Fibroblast of upper back skin (primary cell): Measurements from ENCODE around the gene CHTF8.

Experiments
- DNase-seq: peaks from one replicate; pipeline ENCODE4 v3.0.0-alpha.2; 2013

CHTF8 gene

GRCh38 chr16:69084289-69084688, 48.1 kb downstream of the CHTF8 start:
- peak; percentile 69 for DNase-seq

DNA sequence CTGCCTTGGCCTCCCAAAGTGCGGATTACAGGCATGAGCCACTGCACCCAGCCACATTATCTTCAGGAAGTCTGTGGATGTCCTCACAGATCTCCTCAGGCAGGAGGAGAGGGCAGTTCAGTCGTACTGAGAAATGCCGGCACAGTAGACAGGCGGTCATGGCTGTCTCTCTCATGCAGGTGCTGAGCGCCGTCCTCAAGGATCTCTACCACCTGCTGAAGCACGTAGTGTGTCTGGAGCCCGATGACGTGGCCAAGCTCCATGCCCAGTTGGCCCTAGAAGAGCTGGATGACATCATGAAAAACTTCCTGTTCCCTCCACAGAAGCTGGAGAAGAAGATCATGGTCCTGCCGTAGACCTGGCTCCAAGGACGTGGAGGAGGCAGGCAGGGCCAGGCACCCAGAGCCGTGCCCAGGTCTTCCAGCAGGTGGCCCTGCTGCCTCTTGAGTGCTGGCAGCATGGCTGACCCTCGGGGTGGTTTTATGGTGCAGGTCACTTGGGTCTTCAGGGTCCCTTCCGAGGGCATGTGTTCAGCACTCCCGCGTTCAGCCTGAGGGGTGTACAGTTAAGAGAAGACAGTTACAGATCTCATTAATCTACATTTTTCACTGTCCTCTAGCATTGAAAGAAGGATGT, 49.0 kb downstream of the CHTF8 start:
- DNase-seq: no peak

GRCh38 chr16:69079697-69080096, 52.7 kb downstream of the CHTF8 start:
- no peak for DNase-seq

DNA sequence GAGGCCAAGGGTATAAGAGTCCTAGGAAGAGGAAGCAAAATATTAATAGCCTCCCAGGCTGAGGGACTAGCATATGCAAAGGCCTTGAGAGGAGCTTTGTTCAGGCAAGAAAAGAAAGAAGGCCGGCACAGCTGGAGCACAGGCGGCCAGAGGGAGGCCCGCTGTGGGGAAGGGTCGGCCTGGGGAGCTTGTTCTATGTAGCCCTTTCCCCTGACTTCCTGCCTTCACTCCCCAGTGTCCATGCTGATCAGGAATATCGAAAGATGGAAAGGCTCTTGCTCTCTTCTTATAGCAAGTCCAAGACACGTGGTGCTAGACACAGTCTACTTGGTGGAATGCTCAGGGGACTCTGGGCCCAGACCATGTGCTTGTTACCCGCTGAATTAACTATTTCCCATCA, 54.3 kb downstream of the CHTF8 start:
- DNase-seq: no peak

GRCh38 chr16:69077251-69077650, 55.1 kb downstream of the CHTF8 start:
- DNase-seq: no peak

GRCh38 chr16:69073181-69073702, 59.1 kb downstream of the CHTF8 start:
- DNase-seq: peak; percentile 75

- DNase-seq: no peak
These were observed 59.8 kb downstream of the CHTF8 start for GRCh38 chr16:69072640-69072974.

GRCh38 chr16:69071036-69071435, 61.4 kb downstream of the CHTF8 start:
- no peak for DNase-seq

DNA sequence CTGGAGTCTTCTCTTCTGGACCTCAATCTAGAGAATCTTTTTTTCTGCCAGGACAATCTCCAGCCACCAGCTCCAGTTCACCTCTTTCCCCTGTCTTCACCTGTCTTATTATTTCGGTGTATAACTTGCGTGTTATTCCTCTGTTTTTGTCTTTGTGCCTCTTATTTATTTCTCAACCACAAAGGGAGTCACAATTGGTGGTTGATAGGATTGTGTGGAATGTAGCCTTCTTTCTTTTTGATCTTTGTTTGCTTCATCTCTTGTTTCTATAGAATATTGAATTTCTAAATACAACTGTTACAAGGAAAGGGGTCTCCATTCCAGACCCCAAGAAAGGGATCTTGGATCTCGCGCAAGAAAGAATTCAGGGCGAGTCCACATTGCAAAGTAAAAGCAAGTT, 62.9 kb downstream of the CHTF8 start:
- no peak for DNase-seq
